K562 (cell line): ENCODE measurements around the gene CALML3.

ENCODE experiments used
- CHCHD3 ChIP-seq: fragments of 250-450 bp; sonication (Bioruptor Pico); IDR thresholded peaks from 2 replicates; pipeline ENCODE4 v2.1.2; 2022; ENCODE audit warnings: mild to moderate bottlenecking
- GTF2F1 ChIP-seq: IDR thresholded peaks from 2 replicates; pipeline ENCODE4 v1.6.1; 2011; ENCODE audit warnings: low read depth, low read length, improper control_type of control experiment
- YY1 ChIP-seq, 3 experiments: IDR thresholded peaks; 2 replicates each; pipeline ENCODE4 v1.6.1; 2011; ENCODE audit warnings: low read length in 2 of 3, mild to moderate bottlenecking in 2 of 3, moderate library complexity in 2 of 3, borderline replicate concordance in 1 of 3, control low read depth in 1 of 3, low read depth in 1 of 3; ENCODE audit not compliant: insufficient read depth in 3 of 3, insufficient replicate concordance in 2 of 3, control insufficient read depth in 1 of 3, insufficient read length in 1 of 3; ENCODE audit errors: extremely low read depth in 1 of 3

- TF ChIP-seq GTF2F1 (no peak), YY1 (IDR thresholded peaks at IDR 0.05; ENCODE audit: borderline replicate concordance in 1 of 3, control insufficient read depth in 1 of 3, extremely low read depth in 1 of 3, insufficient read depth in 3 of 3, insufficient read length in 1 of 3, insufficient replicate concordance in 2 of 3, low read depth in 1 of 3, low read length in 2 of 3) (no peak), CHCHD3 (no peak)
Observed at GRCh38 chr10:5536486-5537081, 11.8 kb downstream of the CALML3 start.
